BJ (cell line): Measurements from ENCODE around the gene GRK7. TPM values are rescaled to one million over a fixed set of nuclear protein-coding genes. Genes with fewer than 3 reads are reported as not detected.
"Not testable (repeated sequence)": the region's sequence is repeated elsewhere in the genome, so short reads cannot be mapped to it uniquely, and the experiment has no call there.

Experiments used
- CTCF ChIA-PET: fragments of 350-600 bp; formaldehyde crosslinking; extraction: SDS; loops from one replicate; lab custom pipeline; 2021; ENCODE audit warnings: antibody characterized with exemption, inconsistent platforms; lab: Yijun Ruan, JAX
- POLR2A ChIA-PET: fragments of 300-600 bp; sonication (Branson Sonifier 250); formaldehyde crosslinking; extraction: SDS; loops from one replicate; lab custom pipeline; 2021; ENCODE audit warnings: antibody characterized with exemption; lab: Charles Lee
- DNase-seq: peaks from one replicate; pipeline ENCODE4 v3.0.0-alpha.2; 2011; ENCODE audit warnings: low read depth
- H3K27me3 ChIP-seq: 2 replicates; pipeline ENCODE4 v1.6.0; 2011; ENCODE audit warnings: low read length; ENCODE audit not compliant: control insufficient read depth, insufficient read depth
- H3K36me3 ChIP-seq: 2 replicates; pipeline ENCODE4 v1.5.1; 2011; ENCODE audit warnings: low read length; ENCODE audit not compliant: control insufficient read depth, insufficient read depth
- H3K4me3 ChIP-seq: 2 replicates; pipeline ENCODE4 v1.5.1; 2011; ENCODE audit warnings: low read depth, mild to moderate bottlenecking, control low read depth, low read length
- CTCF ChIP-seq: IDR thresholded peaks from 2 replicates; pipeline ENCODE4 v1.5.1; 2011; ENCODE audit warnings: low read depth, mild to moderate bottlenecking, control low read depth, inconsistent platforms, low read length, moderate library complexity; ENCODE audit not compliant: insufficient read depth
- polyA plus RNA-seq: library from polyadenylated mRNA; depleted of rRNA; stranded (reverse); fragments of >200 nt; gene quantifications from 2 replicates; pipeline ENCODE4 v1.2.3, GENCODE V29; 2011

Gene GRK7
- polyA plus RNA-seq, 1 experiment: not detected

- Histone ChIP-seq H3K36me3 (no peaks in the 10 kb centered on the region), H3K27me3 (0 out of 2 replicates have a peak, but pooled peaks cover 2% of the 10 kb centered on the region), H3K4me3 (no peak overlapping the region)
- TF ChIP-seq CTCF: no peak
- ChIA-PET POLR2A (no interaction called here), CTCF (interaction anchor here (0.7 to 1.5 kb wide), 2 partner anchors 20 to 93 kb away, joined by 3 read pairs; no protein-coding TSS in a partner anchor)
- DNase-seq: no peak
Measured at GRCh38 chr3:141782386-141782932, 19.3 kb downstream of the GRK7 start.

- Histone ChIP-seq H3K4me3 (no peak overlapping the region), H3K36me3 (no peaks in the 10 kb centered on the region), H3K27me3 (0 out of 2 replicates have a peak, but pooled peaks cover 2% of the 10 kb centered on the region)
- TF ChIP-seq CTCF: no peak
- DNase-seq: no peak
- CTCF ChIA-PET: interaction anchor here (1.3 kb wide), 1 partner anchor 9 kb away, joined by 3 read pairs; no protein-coding TSS in a partner anchor
- POLR2A ChIA-PET: no interaction called here
Measured at GRCh38 chr3:141783632-141784031, 20.4 kb downstream of the GRK7 start.

- TF ChIP-seq CTCF: no peak
- ChIA-PET POLR2A (no interaction called here), CTCF (interaction anchor here (1.3 kb wide), 1 partner anchor 9 kb away, joined by 3 read pairs; no protein-coding TSS in a partner anchor)
- Histone ChIP-seq H3K4me3 (no peak overlapping the region), H3K36me3 (no peaks in the 10 kb centered on the region), H3K27me3 (0 out of 2 replicates have a peak, but pooled peaks cover 2% of the 10 kb centered on the region)
- no peak for DNase-seq
Measured at GRCh38 chr3:141784096-141784495, 20.9 kb downstream of the GRK7 start.

GRCh38 chr3:141784531-141784930, 21.3 kb downstream of the GRK7 start:
- 0 out of 2 replicates have a peak, but pooled peaks cover 2% of the 10 kb centered on the region for H3K27me3 ChIP-seq
- no peak for DNase-seq
- no peak overlapping the region for H3K4me3 ChIP-seq
- no peaks in the 10 kb centered on the region for H3K36me3 ChIP-seq
- ChIA-PET CTCF (no interaction called here), POLR2A (no interaction called here)
- no peak for TF ChIP-seq CTCF

GRCh38 chr3:141788149-141788548, 24.9 kb downstream of the GRK7 start:
- 0 out of 2 replicates have a peak, but pooled peaks cover 2% of the 10 kb centered on the region for H3K27me3 ChIP-seq
- ChIA-PET CTCF (no interaction called here), POLR2A (no interaction called here)
- no peak for DNase-seq
- no peak for TF ChIP-seq CTCF
- H3K4me3 ChIP-seq: no peak overlapping the region
- no peaks in the 10 kb centered on the region for H3K36me3 ChIP-seq

- H3K4me3 ChIP-seq, CTCF ChIA-PET, H3K27me3 ChIP-seq, H3K36me3 ChIP-seq, DNase-seq, POLR2A ChIA-PET: not testable (repeated sequence)
Measured at GRCh38 chr3:141788750-141789149, 25.5 kb downstream of the GRK7 start.
